Ectodermal cell (in vitro differentiated cells): ENCODE data around the gene HIGD2A.
A peak's percentile ranks its signal among the peaks of the same experiment; 100 is the strongest.

Source experiments
- H3K27ac ChIP-seq: 2 replicates; pipeline ENCODE4 v1.7.0; 2013; ENCODE audit warnings: mild to moderate bottlenecking, low read depth, low read length; ENCODE audit not compliant: insufficient read depth, poor library complexity, severe bottlenecking
- H3K27me3 ChIP-seq: 2 replicates; pipeline ENCODE4 v1.7.0; 2013; ENCODE audit warnings: mild to moderate bottlenecking, low read length; ENCODE audit not compliant: insufficient read depth, control insufficient read depth, poor library complexity, severe bottlenecking
- H3K36me3 ChIP-seq: one replicate; pipeline ENCODE4 v1.7.0; 2013; ENCODE audit warnings: low read length; ENCODE audit not compliant: control insufficient read depth, insufficient read depth
- H3K4me1 ChIP-seq: one replicate; pipeline ENCODE4 v1.7.0; 2013; ENCODE audit warnings: low read length; ENCODE audit not compliant: control insufficient read depth, insufficient read depth
- H3K4me3 ChIP-seq: 2 replicates; pipeline ENCODE4 v1.7.0; 2013; ENCODE audit warnings: low read depth, low read length, control low read depth; ENCODE audit not compliant: insufficient read depth
- H3K9me3 ChIP-seq: 2 replicates; pipeline ENCODE4 v1.7.0; 2013; ENCODE audit warnings: mild to moderate bottlenecking, low read length, moderate library complexity; ENCODE audit not compliant: control insufficient read depth
- WGBS, 2 experiments: methylation state at CpG; one replicate each; pipeline ENCODE4 v1.1.7; 2013; ENCODE audit warnings: missing lambda C conversion rate in 2 of 2; 5-methylcytosine and 5-hydroxymethylcytosine counted together

Gene HIGD2A

DNA sequence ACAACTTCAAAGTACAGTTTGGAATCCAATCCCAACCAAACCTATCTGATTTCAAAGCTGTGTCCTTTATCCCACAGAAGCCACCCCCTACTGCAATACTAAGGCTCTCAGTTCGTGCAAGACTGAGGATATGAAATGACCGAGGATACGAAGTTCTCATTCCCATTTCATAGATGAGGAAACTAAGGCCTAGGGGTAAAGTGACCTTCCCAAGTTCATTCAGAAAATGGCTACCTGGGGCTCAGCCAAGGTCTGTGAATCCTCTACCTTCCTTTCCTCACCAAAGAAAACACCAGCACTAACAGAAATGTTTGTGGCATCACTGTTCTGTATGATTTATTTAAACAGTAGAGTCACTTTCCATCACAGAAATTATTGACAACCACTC lies 32.4 kb upstream of the HIGD2A start:
- Histone ChIP-seq H3K4me1 (no peaks in the 10 kb centered on the region), H3K4me3 (no peak overlapping the region), H3K27ac (no peak overlapping the region), H3K27me3 (no peaks in the 10 kb centered on the region), H3K36me3 (peaks cover 38% of the 10 kb centered on the region), H3K9me3 (no peaks in the 10 kb centered on the region)
- 90 to 100% methylated on average over 3 of the region's 3 CpGs for WGBS, 2 experiments

DNA sequence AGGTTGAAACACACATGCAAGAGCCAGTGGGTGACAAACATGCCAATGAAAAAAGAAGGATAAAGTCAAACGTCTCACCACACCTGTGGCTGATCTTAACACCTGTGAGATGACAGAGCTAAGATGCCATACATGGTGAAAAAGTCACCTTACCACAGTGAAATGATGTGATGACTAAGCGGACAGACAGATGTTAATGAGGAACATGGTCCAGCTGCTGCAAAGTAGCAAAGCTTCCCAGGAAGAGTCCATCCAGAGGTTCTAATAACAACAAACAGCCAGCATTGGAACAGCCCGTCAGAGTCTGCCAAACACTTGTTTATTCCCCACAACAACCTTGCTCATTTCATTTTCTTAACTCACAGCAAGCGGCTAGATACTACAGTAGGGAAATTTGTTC lies 28.9 kb upstream of the HIGD2A start:
- H3K27me3 ChIP-seq, result peaks cover 30% of the 10 kb centered on the region
- H3K4me3 ChIP-seq, result no peak overlapping the region

DNA sequence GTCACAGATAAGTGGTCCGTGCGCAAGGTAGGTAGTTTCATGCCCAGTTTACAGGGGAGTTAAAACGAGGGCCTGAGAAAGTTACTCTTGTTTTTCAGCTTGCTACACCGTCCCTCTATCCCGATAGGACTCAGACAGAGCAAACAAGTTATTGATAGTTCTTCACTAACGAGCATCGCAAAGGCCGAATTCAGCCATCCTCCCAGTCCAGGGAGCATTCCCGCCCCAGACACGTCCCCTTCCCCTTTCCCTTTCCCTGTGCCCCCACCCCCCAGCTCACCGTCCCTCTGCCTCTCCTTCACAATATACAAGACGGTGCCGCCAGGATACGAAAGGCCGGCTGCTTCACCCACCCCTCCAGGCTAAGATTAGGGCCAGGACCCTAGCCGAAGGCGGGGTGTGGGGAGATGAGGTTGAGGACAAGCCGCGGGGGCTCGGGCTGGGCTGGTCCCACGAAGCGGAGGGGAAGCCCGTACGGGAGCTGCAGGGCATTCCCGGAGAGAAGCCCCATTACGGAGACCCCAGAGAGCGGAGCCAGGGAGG lies 27.6 kb upstream of the HIGD2A start:
- Histone ChIP-seq H3K4me3 (peak overlapping the region; percentile 99), H3K9me3 (no peaks in the 10 kb centered on the region), H3K4me1 (no peaks in the 10 kb centered on the region), H3K36me3 (peaks cover 7% of the 10 kb centered on the region), H3K27ac (peak overlapping the region; percentile 72), H3K27me3 (peaks cover 44% of the 10 kb centered on the region)
- WGBS, 2 experiments, result 3 to 4% methylated on average over 24 to 27 of the region's 27 CpGs

More for the DNA sequence above, 28.9 kb upstream of the HIGD2A start:
- Histone ChIP-seq H3K9me3 (no peaks in the 10 kb centered on the region), H3K27ac (no peak overlapping the region), H3K36me3 (peaks cover 7% of the 10 kb centered on the region), H3K4me1 (no peaks in the 10 kb centered on the region)
- 86 to 97% methylated on average over 4 of the region's 4 CpGs for WGBS, 2 experiments

DNA sequence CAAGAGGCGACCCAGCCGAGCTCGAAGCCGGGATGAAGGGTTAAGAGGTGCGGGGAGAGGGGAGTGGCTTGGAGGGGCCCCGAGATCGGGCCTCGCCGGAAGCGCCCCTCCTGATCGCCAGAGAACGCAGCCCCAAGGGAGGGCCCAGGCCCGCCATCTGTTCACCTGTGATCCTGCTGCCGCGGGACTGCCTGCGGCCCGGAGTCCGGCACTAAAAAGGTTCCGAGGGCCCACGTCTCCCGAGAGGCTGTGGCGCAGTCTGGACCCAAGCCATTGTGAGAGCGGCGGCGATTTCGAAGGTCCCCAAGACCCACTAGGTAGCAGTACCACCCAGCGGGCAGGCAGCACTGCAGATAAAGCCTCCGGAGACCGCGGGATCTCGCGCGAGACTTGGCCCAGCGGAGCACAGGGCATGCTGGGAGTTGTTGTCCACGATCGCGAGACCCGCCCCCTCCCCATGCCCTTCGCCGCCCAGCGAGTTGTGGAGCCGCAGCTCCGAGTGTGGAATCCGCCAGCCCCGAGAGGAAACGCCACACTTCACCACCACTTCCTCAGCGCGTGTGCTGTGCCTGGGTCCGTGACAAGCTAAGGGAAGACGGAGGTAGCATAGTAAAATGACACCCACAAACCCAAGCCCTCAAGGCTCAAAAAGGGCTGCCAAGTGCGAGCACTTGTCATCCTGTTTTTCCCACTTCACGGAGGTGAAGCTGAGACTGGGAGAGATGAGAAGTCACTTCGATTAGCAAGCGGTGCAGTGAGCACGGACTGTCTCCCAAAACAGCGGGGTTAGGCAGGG lies 26.9 kb upstream of the HIGD2A start, which contains the start of gene KIAA1191:
TSS of gene KIAA1191 (minus strand) at position 328 of the 796 bp plus-strand sequence. CDS start 2,256 bp downstream, outside the sequence.
- Histone ChIP-seq H3K36me3 (peaks cover 7% of the 10 kb centered on the region), H3K27ac (peak within 1 kb of the TSS; percentile 72), H3K4me1 (no peaks in the 10 kb centered on the region), H3K9me3 (no peaks in the 10 kb centered on the region), H3K4me3 (peak within 1 kb of the TSS; percentile 99), H3K27me3 (peaks cover 50% of the 10 kb centered on the region)
- 0 to 1% methylated on average over 56 of the region's 56 CpGs for whole genome bisulfite sequencing, 2 experiments

DNA sequence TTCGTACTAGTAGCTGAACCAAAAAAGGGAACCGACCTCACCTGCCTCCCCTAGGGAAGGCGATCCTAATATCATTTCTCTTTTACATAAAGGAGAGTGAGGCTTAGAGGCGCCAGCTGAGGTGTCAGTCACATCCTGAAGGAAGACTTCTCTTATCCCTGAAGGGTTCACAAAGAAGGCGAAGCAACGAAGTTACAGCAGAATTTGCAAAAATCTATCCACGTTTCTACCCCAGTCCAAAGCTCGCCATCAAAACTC lies 26.4 kb upstream of the HIGD2A start:
- 51 to 54% methylated on average over 8 of the region's 8 CpGs for WGBS, 2 experiments
- peaks cover 55% of the 10 kb centered on the region for H3K27me3 ChIP-seq
- no peak overlapping the region for H3K27ac ChIP-seq
- H3K9me3 ChIP-seq, result no peaks in the 10 kb centered on the region
- H3K36me3 ChIP-seq, result peaks cover 7% of the 10 kb centered on the region
- peak overlapping the region; percentile 99 for H3K4me3 ChIP-seq
- H3K4me1 ChIP-seq, result no peaks in the 10 kb centered on the region

DNA sequence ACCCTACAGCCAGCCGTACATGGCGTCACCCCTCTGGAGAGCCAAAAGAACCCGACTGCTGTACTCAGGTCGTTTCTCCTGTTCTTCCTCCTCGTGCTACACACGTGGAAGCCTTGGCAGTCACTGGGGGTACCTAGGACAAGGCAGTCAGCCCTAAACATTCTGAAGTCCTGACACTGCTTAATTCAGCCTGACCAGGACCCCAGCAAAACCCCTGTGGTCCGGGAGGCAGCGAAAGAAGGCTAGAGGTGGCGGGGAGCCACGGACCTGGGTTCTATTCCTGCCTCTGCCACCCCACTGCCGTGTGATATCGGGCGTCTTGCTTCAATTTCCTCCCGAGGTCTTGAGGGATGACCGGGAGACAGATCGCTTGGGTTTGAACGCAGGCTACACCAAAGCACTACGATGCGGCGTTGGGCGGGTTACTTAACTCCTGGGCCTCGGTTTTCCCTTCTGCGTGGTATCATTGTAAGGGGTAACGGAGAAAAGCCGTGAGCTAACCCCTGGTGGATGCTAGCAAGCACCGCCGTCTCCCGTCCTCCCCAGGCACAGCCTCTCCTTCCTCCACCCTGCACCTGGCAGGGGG lies 23.7 kb upstream of the HIGD2A start:
- Histone ChIP-seq H3K27ac (no peak overlapping the region), H3K9me3 (no peaks in the 10 kb centered on the region), H3K27me3 (peaks cover 59% of the 10 kb centered on the region), H3K4me3 (peak overlapping the region; percentile 70), H3K36me3 (peaks cover 6% of the 10 kb centered on the region), H3K4me1 (no peaks in the 10 kb centered on the region)
- 41% methylated on average over 27 to 28 of the region's 28 CpGs for WGBS, 2 experiments

DNA sequence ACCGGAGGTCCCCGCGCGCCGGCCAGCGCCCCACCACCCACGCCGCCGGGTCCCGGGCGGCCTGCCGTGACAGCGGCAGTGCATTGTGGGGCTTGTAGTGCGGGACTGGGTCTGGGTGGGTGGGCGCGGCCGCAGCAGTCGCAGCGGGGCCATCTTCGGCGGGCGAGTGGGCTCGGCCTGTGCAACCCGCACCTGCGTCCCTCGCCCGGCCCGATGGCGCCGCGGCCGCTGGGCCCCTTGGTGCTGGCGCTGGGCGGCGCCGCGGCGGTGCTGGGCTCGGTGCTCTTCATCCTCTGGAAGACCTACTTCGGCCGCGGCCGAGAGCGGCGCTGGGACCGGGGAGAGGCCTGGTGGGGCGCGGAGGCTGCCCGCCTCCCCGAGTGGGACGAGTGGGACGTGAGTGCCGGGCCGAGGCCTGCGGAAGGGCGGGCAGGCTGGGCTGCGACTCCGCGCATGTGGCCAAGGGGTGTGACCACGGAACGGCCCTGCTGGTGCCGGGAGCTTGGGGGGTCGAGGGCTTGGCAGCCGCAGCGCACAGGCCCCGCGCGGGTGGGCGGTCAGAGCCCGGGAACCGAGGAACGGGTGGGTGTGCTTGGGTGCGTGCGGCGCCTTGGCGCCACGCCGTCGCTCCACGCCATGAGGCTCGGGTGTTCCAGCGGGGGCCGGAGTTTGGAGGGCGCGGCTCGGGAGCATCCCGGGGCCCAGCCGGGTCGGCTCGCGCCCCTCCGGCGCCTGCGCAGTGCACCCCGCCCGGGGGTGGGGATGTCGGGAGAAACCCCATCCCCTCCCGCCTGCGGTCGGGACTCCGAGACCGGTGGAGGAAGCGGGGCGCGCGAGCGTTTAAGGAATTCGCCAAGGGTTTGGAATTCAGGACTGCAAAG lies 23.0 kb upstream of the HIGD2A start, which contains the start of gene ARL10:
TSS of gene ARL10 (plus strand) at position 137 of the 881 bp plus-strand sequence. CDS start at position 214, 77 bp downstream.
- H3K27me3 ChIP-seq, result peaks cover 59% of the 10 kb centered on the region
- H3K27ac ChIP-seq, result no peak within 1 kb of the TSS
- H3K9me3 ChIP-seq, result no peaks in the 10 kb centered on the region
- no peaks in the 10 kb centered on the region for H3K4me1 ChIP-seq
- WGBS, 2 experiments, result 0% methylated on average over 108 of the region's 108 CpGs
- peaks cover 6% of the 10 kb centered on the region for H3K36me3 ChIP-seq
- peak within 1 kb of the TSS; percentile 70 for H3K4me3 ChIP-seq

DNA sequence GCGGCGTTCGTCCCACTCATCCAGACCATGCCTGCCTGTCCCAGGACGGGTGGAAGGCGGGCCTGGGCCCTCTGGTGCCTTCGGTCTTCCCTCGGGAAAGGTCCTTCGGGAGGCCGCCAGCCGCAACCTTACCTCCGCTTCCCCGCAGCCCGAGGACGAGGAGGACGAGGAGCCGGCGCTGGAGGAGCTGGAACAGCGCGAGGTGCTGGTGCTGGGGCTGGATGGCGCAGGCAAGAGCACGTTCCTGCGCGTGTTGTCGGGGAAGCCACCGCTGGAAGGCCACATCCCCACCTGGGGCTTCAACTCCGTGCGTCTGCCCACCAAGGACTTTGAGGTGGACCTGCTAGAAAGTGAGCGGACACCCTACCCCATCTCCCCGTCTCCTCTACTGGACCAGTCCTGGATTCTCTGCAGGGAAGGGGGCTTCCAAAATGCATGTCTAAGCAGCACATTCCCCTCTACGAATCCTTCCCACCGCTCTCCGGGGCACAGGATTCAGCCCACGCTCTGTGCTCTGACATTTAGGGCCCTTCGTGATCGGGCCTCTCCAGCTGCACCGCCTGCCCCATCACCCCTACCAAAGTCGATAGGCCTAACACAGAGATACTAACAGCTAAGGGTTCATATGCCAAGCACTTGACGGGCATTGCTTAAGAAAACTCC lies 22.2 kb upstream of the HIGD2A start:
- Histone ChIP-seq H3K4me1 (no peaks in the 10 kb centered on the region), H3K36me3 (peaks cover 6% of the 10 kb centered on the region), H3K4me3 (peak overlapping the region; percentile 70), H3K27ac (no peak overlapping the region), H3K9me3 (no peaks in the 10 kb centered on the region), H3K27me3 (peaks cover 59% of the 10 kb centered on the region)
- WGBS, 2 experiments, result 30% methylated on average over 38 of the region's 38 CpGs

DNA sequence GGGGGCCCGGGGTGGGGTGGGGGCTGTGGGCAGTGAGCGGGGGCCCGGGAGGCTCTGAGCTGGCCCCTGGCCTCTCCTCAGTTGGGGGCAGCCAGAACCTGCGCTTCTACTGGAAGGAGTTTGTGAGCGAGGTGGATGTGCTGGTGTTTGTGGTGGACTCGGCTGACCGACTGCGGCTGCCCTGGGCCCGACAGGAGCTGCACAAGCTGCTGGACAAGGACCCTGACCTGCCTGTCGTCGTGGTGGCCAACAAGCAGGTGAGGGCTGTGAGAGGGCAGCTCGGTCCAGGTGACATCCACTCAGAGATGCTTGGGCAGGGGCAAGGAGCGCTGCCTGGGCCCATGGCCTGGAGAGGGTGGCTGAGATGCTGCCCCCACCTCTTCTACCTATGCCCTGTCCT lies 19.8 kb upstream of the HIGD2A start:
- Histone ChIP-seq H3K27ac (no peak overlapping the region), H3K36me3 (peaks cover 6% of the 10 kb centered on the region), H3K4me1 (no peaks in the 10 kb centered on the region), H3K27me3 (peaks cover 38% of the 10 kb centered on the region), H3K4me3 (no peak overlapping the region), H3K9me3 (no peaks in the 10 kb centered on the region)
- WGBS, 2 experiments, result 92 to 95% methylated on average over 13 of the region's 13 CpGs
